Endothelial cell of umbilical vein (primary cell): Measurements from ENCODE around the gene SIRPB1. TPM values are rescaled to one million over a fixed set of nuclear protein-coding genes. Genes with fewer than 3 reads are reported as not detected.

ENCODE experiments used
- BruUV-seq: library from RNA; stranded (reverse); fragments of 400-500 nt; replicated peaks from 2 replicates; lab custom pipeline; 2021; lab: Mats Ljungman, UMichigan
- CTCF ChIA-PET: fragments of 300-600, 350-600 bp; sonication (Branson Sonifier 250); formaldehyde crosslinking; loops from one replicate; lab custom pipeline; 2021; ENCODE audit warnings: antibody characterized with exemption, inconsistent platforms; lab: Charles Lee
- POLR2A ChIA-PET: fragments of 300-600, 350-600 bp; sonication (Branson Sonifier 250); formaldehyde crosslinking; loops from one replicate; lab custom pipeline; 2021; ENCODE audit warnings: antibody characterized with exemption, inconsistent platforms; lab: Charles Lee
- DNase-seq: peaks from one replicate; pipeline ENCODE4 v3.0.0-alpha.2; 2011; ENCODE audit warnings: low read depth, low spot score
- FAIRE-seq: peaks from 2 replicates; lab custom pipeline; 2011; peaks lifted over from hg19 to GRCh38; lab: Jason Lieb, UNC
- H2AFZ ChIP-seq: 2 replicates; pipeline ENCODE4 v1.6.0; 2012; ENCODE audit warnings: low read depth, low read length, control low read depth, inconsistent platforms
- H3K27ac ChIP-seq: 2 replicates; pipeline ENCODE4 v1.5.1; 2011; ENCODE audit warnings: low read depth, mild to moderate bottlenecking, control low read depth, low read length, moderate library complexity; ENCODE audit not compliant: insufficient read depth
- H3K27me3 ChIP-seq, 2 experiments: 2 replicates each; pipeline versions ENCODE4 v1.6.0 to v1.6.1; 2011; ENCODE audit warnings: low read length in 2 of 2, mixed read lengths in 1 of 2; ENCODE audit not compliant: control insufficient read depth in 2 of 2, insufficient read depth in 2 of 2
- H3K36me3 ChIP-seq, 2 experiments: 2 replicates in 1 of 2; 3 replicates in 1 of 2; pipeline ENCODE4 v1.5.1; 2011; ENCODE audit warnings: low read length in 2 of 2, mild to moderate bottlenecking in 1 of 2, moderate library complexity in 1 of 2; ENCODE audit not compliant: control insufficient read depth in 2 of 2, insufficient read depth in 2 of 2; ENCODE audit errors: extremely low read depth in 1 of 2
- H3K4me1 ChIP-seq: 3 replicates; pipeline ENCODE4 v1.5.1; 2011; ENCODE audit warnings: mild to moderate bottlenecking, low read length; ENCODE audit not compliant: control insufficient read depth, insufficient read depth; ENCODE audit errors: extremely low read depth
- H3K4me2 ChIP-seq: 2 replicates; pipeline ENCODE4 v1.6.1; 2011; ENCODE audit warnings: low read length, control low read depth, mixed read lengths; ENCODE audit not compliant: insufficient read depth
- H3K4me3 ChIP-seq, 3 experiments: fragments of 200-600 bp in 1 of 3; sonication (generic), shearing (Covaris generic) in 1 of 3; replicated peaks in 1 of 3; 2 replicates each; pipeline ENCODE4 v1.5.1; 2011 to 2016; ENCODE audit warnings: control low read depth in 3 of 3, low read length in 3 of 3, mild to moderate bottlenecking in 2 of 3, inconsistent platforms in 1 of 3, low read depth in 1 of 3, moderate library complexity in 1 of 3; ENCODE audit not compliant: insufficient read depth in 1 of 3
- H3K79me2 ChIP-seq: 2 replicates; pipeline ENCODE4 v1.6.0; 2012; ENCODE audit warnings: low read length, inconsistent platforms; ENCODE audit not compliant: control insufficient read depth, insufficient read depth
- H3K9ac ChIP-seq: replicated peaks from 2 replicates; pipeline ENCODE3; 2011; ENCODE audit warnings: low read length, control low read depth; ENCODE audit not compliant: insufficient read depth; ENCODE audit errors: extremely low read depth
- H3K9me1 ChIP-seq: replicated peaks from 3 replicates; pipeline ENCODE4 v1.6.0; 2011; ENCODE audit warnings: mild to moderate bottlenecking, low read length; ENCODE audit not compliant: control insufficient read depth, insufficient read depth; ENCODE audit errors: extremely low read depth
- H3K9me3 ChIP-seq: replicated peaks from 2 replicates; pipeline ENCODE4 v1.5.1; 2012; ENCODE audit warnings: low read length, inconsistent platforms; ENCODE audit not compliant: control insufficient read depth, insufficient read depth
- H4K20me1 ChIP-seq: replicated peaks from 2 replicates; pipeline ENCODE3; 2011; ENCODE audit warnings: mild to moderate bottlenecking, low read length; ENCODE audit not compliant: control insufficient read depth, insufficient read depth; ENCODE audit errors: extremely low read depth
- GATA2 ChIP-seq: IDR thresholded peaks from 2 replicates; pipeline ENCODE4 v1.7.0; 2011; ENCODE audit warnings: low read depth, mild to moderate bottlenecking, moderate library complexity, mixed read lengths, low read length; ENCODE audit not compliant: insufficient read length, insufficient read depth
- JUN ChIP-seq: IDR thresholded peaks from 2 replicates; pipeline ENCODE4 v1.6.1; 2011; ENCODE audit warnings: borderline replicate concordance, low read depth; ENCODE audit not compliant: insufficient read length, insufficient read depth
- MYC ChIP-seq: IDR thresholded peaks from one replicate; pipeline ENCODE4 v1.6.1; 2011; ENCODE audit warnings: mild to moderate bottlenecking, low read depth, low read length
- POLR2A ChIP-seq: IDR thresholded peaks from 2 replicates; pipeline ENCODE4 v1.6.1; 2012; ENCODE audit warnings: low read depth, mild to moderate bottlenecking, control low read depth, low read length
- POLR2AphosphoS5 ChIP-seq: IDR thresholded peaks from 2 replicates; pipeline ENCODE4 v1.6.1; 2012; ENCODE audit warnings: low read depth, mild to moderate bottlenecking, control low read depth, low read length, moderate library complexity; ENCODE audit not compliant: insufficient read depth
- dilution Hi-C: fragments of 300-500 bp; cut with MboI; formaldehyde crosslinking; loops from one replicate; pipeline ENCODE4 v1.15.0; 2019; ENCODE audit warnings: low sequenced_read_pairs; ENCODE audit not compliant: extremely low pct_ligation_motif_present
- intact Hi-C: fragments of 100-400 bp; cut with micrococcal nuclease; formaldehyde crosslinking; loops from one replicate; pipeline ENCODE4 v1.10.0; 2022
- polyA plus RNA-seq, 4 experiments: library from polyadenylated mRNA; depleted of rRNA in 3 of 4; stranded (reverse) in 3 of 4; unstranded in 1 of 4; fragments of >200 nt; gene quantifications; 2 replicates each; pipeline versions ENCODE4 v1.2.1 to v1.2.3, GENCODE V29; 2011 to 2012; ENCODE audit warnings: missing spikeins in 1 of 4
- total RNA-seq: library from RNA; stranded (reverse); gene quantifications from 2 replicates; pipeline ENCODE4 v1.2.3, GENCODE V29; 2021
- TF ChIP-seq, protein P1 (sequence below): IDR thresholded peaks from 2 replicates; pipeline ENCODE4 v1.6.1; 2011; ENCODE audit not compliant: insufficient read depth, insufficient read length
- TF ChIP-seq, protein P2 (sequence below), 2 donors: IDR thresholded peaks; 1 replicate in 1 of 2; 2 replicates in 1 of 2; pipeline ENCODE4 v1.5.1; 2011; ENCODE audit warnings: low read length in 2 of 2, mild to moderate bottlenecking in 2 of 2, moderate library complexity in 2 of 2, control low read depth in 1 of 2, inconsistent platforms in 1 of 2, low read depth in 1 of 2; ENCODE audit not compliant: insufficient read depth in 1 of 2; ENCODE audit errors: extremely low read depth in 1 of 2

The SIRPB1 gene
- total and polyA plus RNA-seq, 2 donors (not counting 3 experiments of a cell fraction or from before 2014, with no cell fraction given), result 0.10 to 6.5 TPM

DNA sequence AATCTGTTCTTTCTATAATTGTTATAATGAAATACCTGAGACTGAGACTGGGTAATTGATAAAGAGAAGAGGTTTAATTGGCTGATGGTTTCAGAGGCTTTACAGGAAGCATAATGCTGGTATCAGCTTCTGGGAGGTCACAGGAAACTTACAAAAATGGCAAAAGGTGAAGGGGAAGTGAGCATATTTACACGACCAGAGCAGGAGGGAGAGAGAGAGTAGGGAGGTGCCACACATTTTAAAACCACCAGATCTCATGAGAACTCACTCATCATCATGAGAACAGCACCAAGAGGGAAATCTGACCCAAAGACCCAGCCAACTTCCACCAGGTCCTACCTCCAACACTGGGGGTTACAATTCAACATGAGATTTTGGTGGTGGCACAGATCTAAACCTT, 2.6 kb upstream of the SIRPB1 start:
- FAIRE-seq (peak; percentile 35), DNase-seq (peak; percentile 7)
- peaks cover 38% of the 10 kb centered on the region for H3K4me1 ChIP-seq
- peak overlapping the region; percentile 27 for H2AFZ ChIP-seq
- no peak overlapping the region for H3K9ac ChIP-seq
- no peaks in the 10 kb centered on the region for H3K79me2 ChIP-seq
- TF ChIP-seq MYC, result no peak
- TF ChIP-seq GATA2, result peak; percentile 11
- no peak overlapping the region for H3K27ac ChIP-seq
- POLR2A ChIA-PET, result no interaction called here
- dilution Hi-C loops (no loop called here), intact Hi-C loops (no loop called here)
- CTCF ChIA-PET, result interaction anchor here (2.1 kb wide), 1 partner anchor 155 kb away, joined by 7 read pairs; no protein-coding TSS in a partner anchor
- no peaks in the 10 kb centered on the region for H3K36me3 ChIP-seq
- no TSS peak for BruUV-seq
- H3K4me2 ChIP-seq, result no peak overlapping the region
- no peaks in the 10 kb centered on the region for H4K20me1 ChIP-seq
- H3K9me1 ChIP-seq, result no peaks in the 10 kb centered on the region
- H3K27me3 ChIP-seq, result no peaks in the 10 kb centered on the region
- H3K9me3 ChIP-seq, result no peaks in the 10 kb centered on the region
- H3K4me3 ChIP-seq, result no peak overlapping the region

DNA sequence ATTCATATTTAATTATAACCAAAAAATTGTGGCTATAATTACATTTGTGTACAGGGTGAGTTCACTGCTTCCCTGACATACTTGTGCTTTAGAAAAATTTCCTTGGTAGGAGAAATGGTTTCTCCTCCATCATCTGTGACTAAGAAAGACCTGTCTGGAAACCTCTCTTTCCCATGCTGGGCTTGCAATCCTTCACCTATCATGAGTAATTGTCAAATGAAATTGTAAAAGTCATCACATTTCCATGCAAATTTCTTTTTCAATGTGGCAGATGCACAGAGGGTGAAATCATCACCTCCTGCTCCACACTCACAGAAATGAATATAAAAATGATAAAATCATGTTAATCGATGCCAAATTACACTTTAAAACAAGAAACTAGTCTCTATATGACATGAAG, 1.5 kb upstream of the SIRPB1 start:
- TF ChIP-seq JUN (no peak), POLR2A (no peak), POLR2AphosphoS5 (no peak), GATA2 (no peak), MYC (no peak)
- TF ChIP-seq, protein P1, sequence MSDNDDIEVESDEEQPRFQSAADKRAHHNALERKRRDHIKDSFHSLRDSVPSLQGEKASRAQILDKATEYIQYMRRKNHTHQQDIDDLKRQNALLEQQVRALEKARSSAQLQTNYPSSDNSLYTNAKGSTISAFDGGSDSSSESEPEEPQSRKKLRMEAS, result no peak
- TF ChIP-seq, protein P2, sequence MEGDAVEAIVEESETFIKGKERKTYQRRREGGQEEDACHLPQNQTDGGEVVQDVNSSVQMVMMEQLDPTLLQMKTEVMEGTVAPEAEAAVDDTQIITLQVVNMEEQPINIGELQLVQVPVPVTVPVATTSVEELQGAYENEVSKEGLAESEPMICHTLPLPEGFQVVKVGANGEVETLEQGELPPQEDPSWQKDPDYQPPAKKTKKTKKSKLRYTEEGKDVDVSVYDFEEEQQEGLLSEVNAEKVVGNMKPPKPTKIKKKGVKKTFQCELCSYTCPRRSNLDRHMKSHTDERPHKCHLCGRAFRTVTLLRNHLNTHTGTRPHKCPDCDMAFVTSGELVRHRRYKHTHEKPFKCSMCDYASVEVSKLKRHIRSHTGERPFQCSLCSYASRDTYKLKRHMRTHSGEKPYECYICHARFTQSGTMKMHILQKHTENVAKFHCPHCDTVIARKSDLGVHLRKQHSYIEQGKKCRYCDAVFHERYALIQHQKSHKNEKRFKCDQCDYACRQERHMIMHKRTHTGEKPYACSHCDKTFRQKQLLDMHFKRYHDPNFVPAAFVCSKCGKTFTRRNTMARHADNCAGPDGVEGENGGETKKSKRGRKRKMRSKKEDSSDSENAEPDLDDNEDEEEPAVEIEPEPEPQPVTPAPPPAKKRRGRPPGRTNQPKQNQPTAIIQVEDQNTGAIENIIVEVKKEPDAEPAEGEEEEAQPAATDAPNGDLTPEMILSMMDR (IDR thresholded peaks at IDR 0.05; ENCODE audit: extremely low read depth in 1 of 2, insufficient read depth in 1 of 2, low read depth in 1 of 2, low read length in 2 of 2), result no peak
- Histone ChIP-seq H3K27ac (no peak overlapping the region), H3K27me3 (no peaks in the 10 kb centered on the region), H3K4me1 (peaks cover 38% of the 10 kb centered on the region), H3K9ac (no peak overlapping the region), H4K20me1 (no peaks in the 10 kb centered on the region), H3K9me1 (no peaks in the 10 kb centered on the region), H3K4me2 (no peak overlapping the region), H3K9me3 (no peaks in the 10 kb centered on the region), H2AFZ (no peak overlapping the region), H3K4me3 (no peak overlapping the region), H3K36me3 (no peaks in the 10 kb centered on the region), H3K79me2 (no peaks in the 10 kb centered on the region)
- FAIRE-seq (no peak), DNase-seq (peak; percentile 0)
- ChIA-PET POLR2A (no interaction called here), CTCF (no interaction called here)
- BruUV-seq, result no TSS peak
- dilution Hi-C loops (no loop called here), intact Hi-C loops (no loop called here)
